ENCODE data around the gene FA2H.
"Not testable (repeated sequence)": the region's sequence is repeated elsewhere in the genome, so short reads cannot be mapped to it uniquely, and the experiment has no call there.

The FA2H gene

GRCh38 chr16:74770831-74771526, 3.6 kb downstream of the FA2H start:
- no peak for DNase-seq (ENCODE audit: low spot score)

DNA sequence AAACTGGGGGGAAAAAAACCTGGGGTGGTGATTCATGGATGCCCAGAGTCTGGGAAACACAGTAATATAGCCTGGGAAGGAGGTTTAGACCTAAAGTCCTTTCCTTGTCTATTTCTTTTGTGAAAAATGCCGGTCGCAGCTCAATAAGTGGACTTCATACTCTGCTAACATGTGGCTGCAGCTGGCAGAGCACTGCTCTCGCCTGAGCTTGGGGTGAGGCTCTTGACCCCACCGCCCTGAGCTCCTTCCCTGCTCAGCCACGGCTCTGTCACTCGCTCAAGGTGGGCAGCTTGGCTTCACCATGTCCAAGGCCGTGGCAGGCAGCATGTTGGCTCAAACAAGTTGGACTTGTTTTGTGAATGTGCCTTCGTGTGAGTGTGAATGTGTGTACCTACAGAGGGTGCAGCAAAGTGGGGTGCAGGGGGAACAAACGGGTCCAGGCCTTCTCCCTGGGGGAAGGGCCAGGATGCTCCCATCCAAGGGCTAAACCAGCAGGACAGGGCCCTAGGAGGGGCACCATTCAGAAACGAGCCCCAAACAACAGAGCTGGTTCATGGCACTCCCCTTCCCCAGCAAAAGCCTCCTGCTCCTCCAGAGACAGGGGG, 4.9 kb downstream of the FA2H start:
- no peak for DNase-seq (ENCODE audit: low spot score)

DNA sequence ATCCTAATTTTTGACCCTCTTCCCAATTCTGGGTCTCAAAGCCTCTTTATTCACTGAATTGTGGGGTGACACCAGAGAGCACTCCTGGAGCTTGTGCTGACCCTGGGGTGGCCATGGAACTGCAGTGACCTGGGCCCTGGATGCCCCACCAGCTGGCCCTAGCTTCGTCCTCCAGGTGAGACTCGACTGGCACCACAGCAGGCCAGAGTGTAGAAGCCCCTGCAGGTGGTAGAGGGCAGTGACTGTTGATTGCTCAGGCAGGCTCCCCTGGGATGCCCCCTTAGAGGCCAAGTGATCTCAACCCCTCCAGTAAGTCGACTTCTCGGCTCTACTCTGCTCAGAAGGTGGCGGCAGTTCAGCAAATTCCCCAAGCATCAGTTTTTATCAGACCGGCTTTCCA, 6.4 kb downstream of the FA2H start:
- DNase-seq (ENCODE audit: low spot score), result no peak

DNA sequence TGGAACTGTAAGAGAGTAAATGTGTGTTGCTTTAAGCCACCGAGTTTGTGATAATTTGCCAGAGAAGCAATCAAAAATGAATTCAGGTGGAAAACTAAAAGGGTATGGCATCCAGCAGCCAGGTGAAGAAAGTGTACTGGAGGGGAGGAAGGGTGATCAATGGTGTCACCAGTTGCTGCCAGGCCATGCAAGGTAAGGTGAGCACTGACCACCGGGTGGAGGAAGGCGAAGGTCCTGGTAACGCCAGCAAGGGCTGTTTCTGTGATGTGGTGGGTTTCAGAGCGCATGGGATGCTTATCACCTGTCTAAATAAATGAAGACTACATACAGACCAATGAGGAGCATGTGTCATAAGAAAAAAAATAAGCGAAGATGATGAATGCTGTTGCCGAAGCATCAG, 6.9 kb downstream of the FA2H start:
- no peak for DNase-seq (ENCODE audit: low spot score)

DNA sequence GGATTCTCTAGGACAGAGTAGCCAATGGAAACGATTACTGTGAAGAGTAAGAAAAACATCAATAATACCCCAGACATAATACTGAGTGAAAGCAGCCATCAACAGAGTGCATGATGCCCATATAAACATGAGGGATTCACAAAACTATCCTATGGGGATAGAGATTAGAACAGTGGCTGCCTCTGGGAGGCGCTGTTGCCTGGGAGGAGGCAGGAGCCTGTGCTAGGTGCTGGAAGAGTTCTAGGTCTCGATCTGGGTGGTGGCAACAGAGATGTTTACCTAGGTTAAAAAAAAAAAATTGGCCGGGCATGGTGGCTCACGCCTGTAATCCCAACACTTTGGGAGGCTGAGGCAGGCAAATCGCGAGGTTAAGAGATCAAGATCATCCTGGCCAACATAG, 7.9 kb downstream of the FA2H start:
- DNase-seq (ENCODE audit: low spot score), result no peak

GRCh38 chr16:74764184-74764583, 10.4 kb downstream of the FA2H start:
- not testable (repeated sequence) for DNase-seq (ENCODE audit: low spot score)

DNA sequence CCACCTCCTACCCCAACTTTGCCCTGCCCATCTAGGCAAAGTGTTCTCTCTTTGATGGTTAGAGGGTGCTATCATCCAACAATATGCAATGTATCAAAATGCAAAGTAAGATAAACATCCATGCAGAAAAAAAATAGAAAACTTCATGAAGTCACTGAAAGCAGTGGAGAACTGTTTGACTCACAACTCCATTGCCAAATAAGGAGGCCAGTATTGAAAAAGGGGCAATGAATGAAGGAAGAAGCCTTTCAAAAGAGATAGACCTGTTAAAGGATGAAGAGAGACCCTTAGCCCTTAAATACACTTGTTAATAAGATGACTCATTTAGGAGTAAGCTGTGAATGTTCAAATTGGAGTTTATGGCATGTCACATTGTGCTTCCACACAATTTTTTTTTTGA, 13.0 kb downstream of the FA2H start:
- no peak for DNase-seq (ENCODE audit: low spot score)

GRCh38 chr16:74760007-74760767, 14.4 kb downstream of the FA2H start:
- no peak for DNase-seq (ENCODE audit: low spot score)

- DNase-seq (ENCODE audit: low spot score), result no peak
Measured at GRCh38 chr16:74759564-74759963, 15.1 kb downstream of the FA2H start.

DNA sequence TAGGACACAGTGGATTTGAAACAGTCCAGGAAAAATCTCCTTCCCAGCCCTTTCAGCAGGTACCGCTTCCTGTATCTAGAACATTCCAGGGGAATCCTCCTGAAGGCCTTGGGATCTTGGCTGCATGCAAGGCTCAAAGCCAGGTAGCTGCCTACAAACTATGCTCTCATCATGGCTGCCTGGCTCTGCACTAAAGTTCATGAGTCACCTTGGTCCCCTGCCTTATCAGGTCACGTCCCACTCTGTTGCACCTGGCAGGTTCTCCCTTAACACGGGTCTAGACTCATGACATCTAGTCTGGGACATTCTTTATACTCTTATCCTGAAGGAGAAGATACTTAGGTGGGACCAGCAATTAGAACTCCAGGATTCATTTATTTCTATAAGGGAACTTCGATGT, 15.8 kb downstream of the FA2H start:
- no peak for DNase-seq (ENCODE audit: low spot score)

GRCh38 chr16:74757349-74757748, 17.3 kb downstream of the FA2H start:
- DNase-seq (ENCODE audit: low spot score), result no peak

DNA sequence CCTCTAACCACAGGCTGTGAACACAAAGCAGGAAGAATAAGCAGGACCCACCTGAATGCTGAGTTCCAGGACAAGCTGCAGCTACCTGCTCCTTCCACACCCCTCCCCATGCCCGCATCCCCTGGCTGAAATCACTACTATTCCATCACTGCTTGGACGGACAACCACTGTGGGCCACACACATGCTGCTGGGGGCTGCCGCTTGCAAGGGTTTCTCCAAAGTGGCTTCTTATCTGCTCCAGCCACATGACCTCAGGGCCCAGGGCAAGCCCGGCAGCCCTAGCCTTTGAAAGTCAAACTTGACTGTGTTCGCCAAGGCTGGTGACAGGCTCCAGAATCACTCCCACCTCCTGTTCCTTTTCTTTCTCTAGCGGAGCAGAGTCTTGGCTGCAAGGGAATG, 18.4 kb downstream of the FA2H start:
- no peak for DNase-seq (ENCODE audit: low spot score)

DNA sequence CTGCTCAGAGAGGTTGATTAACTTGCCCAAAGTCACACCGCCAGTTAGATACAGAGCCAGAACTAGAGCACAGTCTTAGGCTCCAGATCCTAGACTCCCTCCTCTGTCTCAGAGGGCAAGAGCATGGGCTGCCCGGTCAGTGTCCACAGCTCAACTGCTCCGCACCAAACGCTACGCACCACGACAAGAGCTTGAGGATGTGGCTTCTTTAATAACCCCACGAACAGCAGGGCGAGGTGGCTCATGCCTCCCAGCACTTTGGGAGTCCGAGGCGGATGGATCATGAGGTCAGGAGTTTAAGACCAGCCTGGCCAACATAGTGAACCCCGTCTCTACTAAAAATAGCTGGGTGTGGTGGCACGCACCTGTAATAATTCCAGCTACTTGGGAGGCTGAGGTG, 21.4 kb downstream of the FA2H start:
- DNase-seq (ENCODE audit: low spot score), result no peak

DNA sequence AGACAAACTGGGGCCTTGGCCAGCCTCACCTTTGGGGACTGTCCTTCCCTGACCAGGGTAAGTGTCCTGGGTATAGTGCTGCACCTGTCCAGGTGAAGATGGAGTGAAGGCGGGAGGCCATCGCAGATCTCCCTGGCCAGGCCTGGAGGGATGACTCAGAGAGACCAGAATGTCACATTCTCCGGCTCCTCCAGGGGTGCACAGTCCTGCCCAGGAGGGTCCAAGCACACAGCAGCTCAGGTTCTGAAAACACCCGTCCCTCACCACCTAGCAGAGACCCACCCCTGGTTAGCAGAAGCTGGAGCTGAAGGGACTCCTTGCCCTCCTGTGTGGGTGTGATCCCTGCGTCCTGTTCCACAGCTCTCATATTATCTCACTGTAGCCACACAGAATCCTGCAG, 21.9 kb downstream of the FA2H start:
- no peak for DNase-seq (ENCODE audit: low spot score)

DNA sequence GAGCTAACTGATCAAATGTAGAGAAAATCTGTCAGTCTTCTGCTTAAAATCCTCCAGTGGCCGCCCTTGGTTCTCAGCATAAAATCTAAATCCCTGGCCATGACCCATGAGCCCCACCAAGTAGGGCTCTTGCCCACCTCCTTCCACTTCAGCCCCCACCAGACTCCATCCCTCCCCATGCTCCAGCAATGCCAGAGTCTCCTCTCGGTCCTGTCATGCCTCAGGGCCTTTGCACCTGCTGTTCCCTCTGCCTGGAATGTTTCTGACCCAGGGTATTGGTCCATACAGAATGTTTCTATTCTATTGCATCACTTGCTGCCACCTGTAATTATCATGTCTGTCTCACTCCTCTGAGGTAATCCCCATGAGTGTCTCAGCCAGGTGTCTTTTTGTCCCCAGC, 22.4 kb downstream of the FA2H start:
- no peak for DNase-seq (ENCODE audit: low spot score)

DNA sequence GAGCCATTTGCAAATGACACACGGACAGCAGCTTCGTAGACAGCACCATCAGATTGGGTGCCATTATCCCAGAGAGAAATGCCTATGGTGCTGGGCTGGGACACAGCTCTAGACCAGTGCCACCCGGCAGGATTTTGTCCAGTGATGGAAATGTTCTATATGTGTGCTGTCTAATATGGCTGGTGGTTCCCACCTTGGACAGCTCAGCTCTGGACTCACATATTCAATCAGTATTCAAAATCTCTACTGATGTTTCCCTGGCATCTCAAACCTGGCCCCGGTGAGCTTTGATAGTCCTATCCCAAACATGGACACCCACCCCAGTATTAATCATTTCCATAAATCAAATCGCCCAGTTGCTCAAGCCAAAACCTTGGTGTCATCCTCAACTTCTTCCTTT, 23.0 kb downstream of the FA2H start:
- DNase-seq (ENCODE audit: low spot score), result no peak

DNA sequence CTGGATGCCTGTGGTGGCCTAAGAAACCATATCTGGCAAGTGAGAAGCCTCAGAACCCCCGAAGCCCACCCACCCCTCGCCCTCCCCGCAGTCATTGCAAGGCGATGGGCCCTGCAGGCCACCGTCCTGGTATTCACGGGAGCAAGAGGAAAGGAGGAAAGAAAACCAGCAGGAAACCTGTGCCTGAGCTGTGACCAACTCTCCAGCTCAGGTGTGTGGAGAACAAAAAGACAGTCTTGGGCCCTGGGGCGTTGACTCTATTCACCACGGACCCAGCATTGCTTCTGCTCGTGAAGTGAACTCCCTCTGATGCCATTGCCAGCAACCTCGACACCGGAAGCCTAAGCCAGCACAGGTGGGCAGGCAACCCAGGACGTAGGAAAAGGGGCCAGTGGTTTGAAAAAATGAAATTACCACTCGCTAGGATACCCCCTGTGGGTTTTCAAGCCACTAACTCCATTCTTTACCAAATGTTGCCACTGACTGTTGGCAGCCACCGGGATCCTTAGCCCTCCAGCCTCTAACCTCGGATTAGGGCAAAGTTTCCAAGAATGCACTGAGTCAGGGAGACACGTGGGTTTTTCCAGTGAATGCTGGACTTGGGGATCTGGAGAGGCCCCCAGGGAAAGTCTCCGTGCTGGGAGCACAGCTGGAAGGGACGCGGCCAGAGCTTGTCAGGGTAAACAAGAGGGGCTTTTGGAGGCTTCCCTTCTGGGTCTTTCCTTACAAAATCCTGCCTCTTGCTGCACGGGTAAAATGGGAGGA, 25.1 kb downstream of the FA2H start:
- DNase-seq (ENCODE audit: low spot score), result no peak

DNA sequence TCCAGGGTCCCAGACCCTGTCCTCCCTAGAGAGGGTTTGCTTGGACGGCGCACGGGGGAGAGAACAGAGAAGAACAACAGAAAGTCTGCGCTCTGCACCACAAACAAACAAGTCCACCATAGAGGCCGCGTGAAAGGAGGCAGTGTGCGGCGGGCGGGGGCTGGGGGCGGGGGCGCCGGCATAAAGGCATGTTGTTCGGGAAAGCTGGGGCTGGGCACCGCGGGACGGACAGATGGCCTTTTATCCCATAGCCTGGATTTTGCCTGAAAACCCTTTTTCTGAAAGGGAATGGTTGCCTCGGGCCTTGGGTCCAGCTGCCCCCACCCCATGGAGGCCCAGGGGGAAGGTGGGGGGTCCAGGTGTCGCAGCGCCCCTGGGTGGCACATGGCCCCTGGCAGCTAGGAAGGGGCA, 26.0 kb downstream of the FA2H start:
- DNase-seq (ENCODE audit: low spot score), result no peak

DNA sequence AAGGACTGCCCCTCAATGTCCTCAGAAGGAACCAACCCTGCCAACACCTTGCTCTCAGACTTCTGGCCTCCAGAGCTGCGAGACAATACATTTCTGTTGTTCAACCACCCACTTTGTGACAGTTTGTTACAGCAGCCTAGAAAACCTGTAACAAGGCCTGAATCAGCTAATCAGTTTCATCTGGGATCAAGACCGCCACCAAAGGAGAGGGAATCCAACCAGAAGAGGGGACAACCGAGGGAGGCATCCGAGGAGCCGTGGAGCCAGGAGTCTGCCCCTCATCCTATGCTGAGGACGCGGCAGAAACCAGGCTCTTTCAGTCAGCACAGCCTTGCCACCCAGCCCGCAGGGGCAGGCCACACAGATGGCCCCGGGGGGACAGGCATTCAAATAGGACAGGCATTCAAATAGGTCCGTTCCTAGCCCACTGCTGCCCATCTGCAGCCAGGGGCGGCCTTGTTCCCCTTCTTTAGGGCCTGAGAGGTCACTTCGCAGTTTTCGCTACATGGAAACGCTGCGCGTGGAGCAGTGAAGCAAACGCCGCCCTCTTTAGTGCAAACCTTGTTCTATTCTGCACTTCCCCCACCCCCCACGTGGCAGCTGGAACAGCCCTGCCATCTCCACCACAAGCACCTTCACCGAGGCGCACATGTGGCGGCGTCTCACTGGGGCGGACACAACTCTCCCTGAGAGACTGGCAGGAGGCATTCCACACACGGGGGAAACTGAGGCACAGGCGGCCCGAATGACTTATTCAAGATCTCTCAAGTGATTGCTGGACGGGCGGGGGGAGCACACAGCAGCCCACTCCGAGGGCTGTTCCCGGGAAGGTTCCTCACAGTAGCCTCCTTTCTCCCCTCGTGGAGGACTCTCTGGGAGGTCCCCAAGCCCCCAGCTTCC, 26.7 kb downstream of the FA2H start:
- no peak for DNase-seq (ENCODE audit: low spot score)

GRCh38 chr16:74745926-74746325, 28.7 kb downstream of the FA2H start:
- DNase-seq (ENCODE audit: low spot score), result no peak

GRCh38 chr16:74745109-74745615, 29.5 kb downstream of the FA2H start:
- no peak for DNase-seq (ENCODE audit: low spot score)

Data from SK-N-DZ (cell line).